H1 (cell line): Measurements from ENCODE around the gene TMEM250. TPM values are rescaled to one million over a fixed set of nuclear protein-coding genes. Genes with fewer than 3 reads are reported as not detected.
A peak's percentile ranks its signal among the peaks of the same experiment; 100 is the strongest.

Source experiments
- CTCF ChIA-PET: fragments of 300-600 bp; sonication (Branson Sonifier 250); formaldehyde crosslinking; loops from one replicate; lab custom pipeline; 2021; ENCODE audit not compliant: partially characterized antibody; lab: Charles Lee
- POLR2A ChIA-PET: fragments of 300-600 bp; sonication (Branson Sonifier 250); formaldehyde crosslinking; loops from one replicate; lab custom pipeline; 2021; ENCODE audit warnings: inconsistent platforms; ENCODE audit not compliant: partially characterized antibody; lab: Charles Lee
- DNase-seq, 2 experiments: peaks; one replicate each; pipeline versions ENCODE4 v3.0.0 to v3.0.0-alpha.2; 2010 to 2022; ENCODE audit warnings: low spot score in 2 of 2, low read depth in 1 of 2, mixed read lengths in 1 of 2
- FAIRE-seq: peaks from 2 replicates; lab custom pipeline; 2011; peaks lifted over from hg19 to GRCh38; lab: Jason Lieb, UNC
- H2AFZ ChIP-seq: 2 replicates; pipeline ENCODE4 v1.8.1; 2012; ENCODE audit warnings: low read length, inconsistent platforms
- H2AK5ac ChIP-seq: 2 replicates; pipeline ENCODE4 v1.6.1; 2013; ENCODE audit warnings: low read depth, low read length
- H2BK120ac ChIP-seq: replicated peaks from 2 replicates; pipeline ENCODE3; 2013; ENCODE audit warnings: low read depth, low read length, inconsistent platforms
- H2BK12ac ChIP-seq: 2 replicates; pipeline ENCODE4 v1.6.1; 2013; ENCODE audit warnings: low read depth, low read length
- H2BK15ac ChIP-seq: 2 replicates; pipeline ENCODE4 v1.6.1; 2013; ENCODE audit warnings: low read length
- H2BK20ac ChIP-seq: 2 replicates; pipeline ENCODE4 v1.6.1; 2013; ENCODE audit warnings: low read length
- H2BK5ac ChIP-seq: 2 replicates; pipeline ENCODE4 v1.6.1; 2013; ENCODE audit warnings: low read depth, low read length
- H3K14ac ChIP-seq: 2 replicates; pipeline ENCODE4 v1.6.1; 2013; ENCODE audit warnings: inconsistent platforms; ENCODE audit not compliant: insufficient read length
- H3K18ac ChIP-seq: 2 replicates; pipeline ENCODE4 v1.6.1; 2013; ENCODE audit warnings: low read length; ENCODE audit errors: extremely low read depth
- H3K23ac ChIP-seq: 2 replicates; pipeline ENCODE4 v1.6.1; 2013; ENCODE audit warnings: inconsistent platforms; ENCODE audit not compliant: insufficient read length
- H3K23me2 ChIP-seq: 2 replicates; pipeline ENCODE4 v1.6.1; 2013; ENCODE audit warnings: low read depth, low read length
- H3K27ac ChIP-seq: 2 replicates; pipeline ENCODE4 v1.6.1; 2011; ENCODE audit warnings: low read depth, low read length, inconsistent platforms
- H3K27me3 ChIP-seq, 4 experiments: replicated peaks in 1 of 4; 1 replicate in 1 of 4; 2 replicates in 3 of 4; pipeline versions ENCODE4 v1.6.1 to v1.8.1; 2011 to 2013; ENCODE audit warnings: low read length in 3 of 4, mild to moderate bottlenecking in 3 of 4, inconsistent platforms in 2 of 4, mixed read lengths in 2 of 4, moderate library complexity in 1 of 4; ENCODE audit not compliant: control insufficient read depth in 3 of 4, insufficient read depth in 3 of 4; ENCODE audit errors: extremely low read depth in 1 of 4
- H3K36me3 ChIP-seq, 4 experiments: 2 replicates each; pipeline versions ENCODE4 v1.6.1 to v1.8.1; 2011 to 2013; ENCODE audit warnings: mild to moderate bottlenecking in 4 of 4, low read length in 3 of 4, moderate library complexity in 2 of 4, control low read depth in 1 of 4, inconsistent platforms in 1 of 4; ENCODE audit not compliant: insufficient read depth in 4 of 4, control insufficient read depth in 2 of 4
- H3K4ac ChIP-seq: replicated peaks from 2 replicates; pipeline ENCODE3; 2013; ENCODE audit warnings: low read length, low read depth, mixed read lengths, inconsistent platforms; ENCODE audit not compliant: insufficient read length
- H3K4me1 ChIP-seq, 4 experiments: replicated peaks in 1 of 4; 1 replicate in 1 of 4; 2 replicates in 3 of 4; pipeline versions ENCODE4 v1.6.1 to v1.8.1; 2011 to 2013; ENCODE audit warnings: low read length in 3 of 4, inconsistent platforms in 2 of 4, mixed read lengths in 1 of 4; ENCODE audit not compliant: insufficient read depth in 4 of 4, control insufficient read depth in 3 of 4
- H3K4me2 ChIP-seq, 2 experiments: 2 replicates each; pipeline versions ENCODE4 v1.6.1 to v1.8.1; 2011 to 2013; ENCODE audit warnings: low read depth in 2 of 2, low read length in 2 of 2, control low read depth in 1 of 2, inconsistent platforms in 1 of 2, mild to moderate bottlenecking in 1 of 2; ENCODE audit not compliant: insufficient read depth in 1 of 2
- H3K4me3 ChIP-seq, 4 experiments: fragments of 200-600, 300-600 bp in 1 of 4; sonication (generic), shearing (Covaris generic), sonication (Bioruptor Twin) in 1 of 4; 2 replicates each; pipeline versions ENCODE4 v1.5.1 to v1.8.1; 2011 to 2016; ENCODE audit warnings: low read length in 4 of 4, low read depth in 3 of 4, control low read depth in 2 of 4, inconsistent platforms in 2 of 4, mild to moderate bottlenecking in 2 of 4, mixed read lengths in 1 of 4, moderate library complexity in 1 of 4; ENCODE audit not compliant: insufficient read depth in 2 of 4; ENCODE audit errors: extremely low read depth in 1 of 4
- H3K56ac ChIP-seq: replicated peaks from 2 replicates; pipeline ENCODE3; 2013; ENCODE audit warnings: low read depth, mild to moderate bottlenecking, mixed read lengths, low read length, inconsistent platforms; ENCODE audit not compliant: insufficient read length
- H3K79me1 ChIP-seq: 2 replicates; pipeline ENCODE4 v1.6.1; 2013; ENCODE audit warnings: low read depth, low read length, control low read depth
- H3K79me2 ChIP-seq, 2 experiments: 2 replicates each; pipeline versions ENCODE4 v1.6.1 to v1.8.1; 2012 to 2013; ENCODE audit warnings: low read length in 2 of 2, mild to moderate bottlenecking in 2 of 2, inconsistent platforms in 1 of 2; ENCODE audit not compliant: insufficient read depth in 2 of 2, control insufficient read depth in 1 of 2
- H3K9ac ChIP-seq, 4 experiments: replicated peaks in 1 of 4; 1 replicate in 1 of 4; 2 replicates in 3 of 4; pipeline versions ENCODE4 v1.6.1 to v1.8.1; 2011 to 2013; ENCODE audit warnings: low read depth in 3 of 4, low read length in 3 of 4, control low read depth in 2 of 4, mild to moderate bottlenecking in 2 of 4, moderate library complexity in 2 of 4, inconsistent platforms in 1 of 4; ENCODE audit errors: extremely low read depth in 1 of 4
- H3K9me3 ChIP-seq, 2 experiments: 2 replicates each; pipeline versions ENCODE4 v1.6.1 to v1.8.1; 2012 to 2013; ENCODE audit warnings: mild to moderate bottlenecking in 2 of 2, moderate library complexity in 2 of 2, control low read depth in 1 of 2, inconsistent platforms in 1 of 2, low read depth in 1 of 2, low read length in 1 of 2, mixed read lengths in 1 of 2; ENCODE audit not compliant: insufficient read depth in 2 of 2
- H4K20me1 ChIP-seq, 2 experiments: replicated peaks in 1 of 2; 2 replicates each; pipeline versions ENCODE3 to v1.8.1; 2011 to 2013; ENCODE audit warnings: inconsistent platforms in 2 of 2, low read length in 2 of 2, mild to moderate bottlenecking in 1 of 2; ENCODE audit not compliant: insufficient read depth in 2 of 2, control insufficient read depth in 1 of 2
- H4K5ac ChIP-seq: 2 replicates; pipeline ENCODE4 v1.6.1; 2013; ENCODE audit warnings: low read length, low read depth, mixed read lengths, inconsistent platforms; ENCODE audit not compliant: insufficient read length
- H4K8ac ChIP-seq: 2 replicates; pipeline ENCODE4 v1.8.0; 2013; ENCODE audit warnings: mild to moderate bottlenecking, moderate library complexity, low read length, inconsistent platforms; ENCODE audit not compliant: insufficient read depth; ENCODE audit errors: extremely low read depth
- H4K91ac ChIP-seq: replicated peaks from 2 replicates; pipeline ENCODE3; 2013; ENCODE audit warnings: low read length, mixed read lengths, inconsistent platforms; ENCODE audit not compliant: insufficient read length
- BRCA1 ChIP-seq: IDR thresholded peaks from 2 replicates; pipeline ENCODE4 v1.6.1; 2012; ENCODE audit warnings: low read depth, low read length, improper control_type of control experiment
- CBX5 ChIP-seq: fragments of 300-800, 300-1000 bp; sonication (generic); IDR thresholded peaks from 2 replicates; pipeline ENCODE4 v1.7.1; 2016; ENCODE audit warnings: antibody characterized with exemption, low read length, low read depth
- CBX8 ChIP-seq: fragments of 300-800, 300-1000 bp; sonication (generic); IDR thresholded peaks from 2 replicates; pipeline ENCODE4 v1.7.1; 2016; ENCODE audit warnings: low read depth, low read length, borderline replicate concordance
- CTCF ChIP-seq, 3 experiments: IDR thresholded peaks; 1 replicate in 2 of 3; 2 replicates in 1 of 3; pipeline versions ENCODE4 v1.5.1 to v1.6.1; 2011; ENCODE audit warnings: low read length in 3 of 3, mild to moderate bottlenecking in 3 of 3, inconsistent platforms in 2 of 3, low read depth in 1 of 3, moderate library complexity in 1 of 3; ENCODE audit not compliant: insufficient read depth in 1 of 3; ENCODE audit errors: control extremely low read depth in 1 of 3
- FOSL1 ChIP-seq: IDR thresholded peaks from 2 replicates; pipeline ENCODE4 v1.6.1; 2011; ENCODE audit warnings: mild to moderate bottlenecking, low read depth, low read length, moderate library complexity; ENCODE audit not compliant: insufficient read depth
- KDM1A ChIP-seq: fragments of 200-600, 300-600 bp; sonication (generic); IDR thresholded peaks from 2 replicates; pipeline ENCODE4 v1.7.1; 2016; ENCODE audit warnings: mild to moderate bottlenecking, low read length, borderline replicate concordance
- PHF8 ChIP-seq: fragments of 200-600 bp; sonication (generic); conservative IDR thresholded peaks from 2 replicates; pipeline ENCODE4 v1.7.1; 2012; ENCODE audit warnings: low read depth, mild to moderate bottlenecking, inconsistent platforms, low read length, moderate library complexity
- POLR2A ChIP-seq, 2 experiments: IDR thresholded peaks; 1 replicate in 1 of 2; 2 replicates in 1 of 2; pipeline ENCODE4 v1.6.1; 2011; ENCODE audit warnings: low read depth in 2 of 2, low read length in 2 of 2, mild to moderate bottlenecking in 2 of 2; ENCODE audit errors: control extremely low read depth in 1 of 2
- RFX5 ChIP-seq: IDR thresholded peaks from 2 replicates; pipeline ENCODE4 v1.6.1; 2011; ENCODE audit warnings: low read depth, low read length, improper control_type of control experiment, borderline replicate concordance
- RNF2 ChIP-seq: fragments of 200-900, 300-1000 bp; sonication (generic); IDR thresholded peaks from 2 replicates; pipeline ENCODE4 v1.7.1; 2016; ENCODE audit warnings: borderline replicate concordance, low read depth, mild to moderate bottlenecking, antibody characterized with exemption, low read length; ENCODE audit not compliant: poor library complexity, severe bottlenecking; ENCODE audit errors: missing control alignments
- SIRT6 ChIP-seq: IDR thresholded peaks from one replicate; pipeline ENCODE4 v1.7.1; 2012; ENCODE audit warnings: low read length, inconsistent platforms
- WGBS, 2 experiments: shearing (Covaris generic) in 1 of 2; methylation state at CpG; one replicate each; pipeline versions ENCODE4 v1.1.6 to v1.1.7; 2013 to 2015; ENCODE audit warnings: low lambda C conversion rate in 2 of 2, mixed read lengths in 2 of 2, inconsistent platforms in 1 of 2, low coverage in 1 of 2, missing lambda C conversion rate in 1 of 2; ENCODE audit not compliant: insufficient replicate concordance in 2 of 2, insufficient coverage in 1 of 2, insufficient read length in 1 of 2; ENCODE audit errors: extremely low coverage in 1 of 2, missing lambda C conversion rate in 1 of 2; 5-methylcytosine and 5-hydroxymethylcytosine counted together
- polyA plus RNA-seq, 7 experiments: library from polyadenylated mRNA; depleted of rRNA in 3 of 7; stranded (reverse) in 5 of 7; unstranded in 2 of 7; fragments of >200 nt in 5 of 7; fragments of 200-250 nt in 2 of 7; gene quantifications; 1 replicate in 5 of 7; 2 replicates in 1 of 7; 4 replicates in 1 of 7; pipeline versions ENCODE4 v1.2.1 to v1.2.3, GENCODE V29; 2011 to 2013; ENCODE audit warnings: missing spikeins in 2 of 7, mixed read lengths in 2 of 7
- total RNA-seq: library from RNA; stranded (reverse); fragmentation: NEBNext Ultra II Directional; extraction: Animal tissue kit (Norgen Biotek cat#: 25700); gene quantifications from 2 replicates; pipeline ENCODE4 v1.2.1, GENCODE V29; 2021

TMEM250 gene
- total and polyA plus RNA-seq, 2 of the 8 experiments (the other 6 are each of a cell fraction or from before 2014, with no cell fraction given): 22.3 to 34.9 TPM

DNA sequence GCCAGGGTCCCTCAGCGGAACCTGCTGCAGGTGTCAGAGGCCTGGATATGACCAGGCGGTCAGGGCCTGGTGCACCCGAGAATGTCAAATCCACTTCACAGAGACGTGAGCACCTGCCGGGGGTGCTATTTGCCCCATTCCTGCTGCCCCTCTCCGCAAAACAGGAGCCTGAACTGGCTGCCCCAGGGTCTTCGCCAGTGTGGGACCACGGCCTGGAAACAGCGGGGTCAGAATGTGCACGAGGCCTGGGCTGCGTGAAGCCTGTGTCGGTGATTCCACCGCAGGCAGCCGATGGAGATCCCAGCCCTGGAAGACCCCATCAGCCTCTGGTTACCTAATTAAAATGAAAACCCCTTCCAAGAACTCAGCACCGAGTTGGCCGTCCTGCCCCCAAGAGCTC, 41.2 kb upstream of the TMEM250 start:
- Histone ChIP-seq H3K56ac (no peak overlapping the region), H4K5ac (no peak overlapping the region), H3K79me2 (no peaks in the 10 kb centered on the region), H2AK5ac (no peak overlapping the region), H3K4ac (no peak overlapping the region), H3K14ac (no peak overlapping the region), H2BK5ac (no peak overlapping the region), H3K18ac (peak overlapping the region; percentile 38; the same call in 1 of the 2 replicates), H3K36me3 (no peaks in the 10 kb centered on the region), H3K9ac (no peak overlapping the region), H2BK20ac (no peak overlapping the region), H2AFZ (no peak overlapping the region), H2BK120ac (no peak overlapping the region), H3K27me3 (no peaks in the 10 kb centered on the region), H3K9me3 (no peaks in the 10 kb centered on the region), H4K91ac (no peak overlapping the region), H3K4me1 (peaks cover 0 to 9% (median 4%) of the 10 kb centered on the region in 4 experiments; a peak in 2 of 7 replicates), H2BK15ac (no peak overlapping the region), H3K79me1 (no peaks in the 10 kb centered on the region), H3K4me3 (no peak overlapping the region), H3K23me2 (no peaks in the 10 kb centered on the region), H4K8ac (no peak overlapping the region; the same call in 1 of the 2 replicates), H3K4me2 (no peak overlapping the region), H3K27ac (no peak overlapping the region), H2BK12ac (no peak overlapping the region), H4K20me1 (no peaks in the 10 kb centered on the region), H3K23ac (no peak overlapping the region)
- FAIRE-seq (no peak), DNase-seq (peak in 1 of 2 experiments; percentile 36)
- POLR2A ChIA-PET: interaction anchor here (0.6 to 1.4 kb wide), 2 partner anchors 45 to 53 kb away, joined by 3 read pairs; no protein-coding TSS in a partner anchor
- CTCF ChIA-PET: interaction anchor here (0.9 to 3.4 kb wide), 12 partner anchors 9 to 123 kb away, joined by 3 to 13 read pairs (median 4); no protein-coding TSS in a partner anchor
- WGBS, 2 experiments: 90% methylated on average over 13 of the region's 16 CpGs; no CpG with 5 or more reads in 1 of the 2 experiments
- TF ChIP-seq POLR2A (IDR thresholded peaks at IDR 0.05; ENCODE audit: control extremely low read depth in 1 of 2, low read depth in 2 of 2, low read length in 2 of 2): no peak
- no peak for TF ChIP-seq SIRT6
- no peak for TF ChIP-seq PHF8
- no peak for TF ChIP-seq CBX8
- no peak for TF ChIP-seq FOSL1
- TF ChIP-seq KDM1A: no peak
- TF ChIP-seq BRCA1: no peak
- TF ChIP-seq CBX5: no peak
- TF ChIP-seq CTCF (IDR thresholded peaks at IDR 0.05; ENCODE audit: control extremely low read depth in 1 of 3, insufficient read depth in 1 of 3, low read depth in 1 of 3, low read length in 3 of 3): no peak
- no peak for TF ChIP-seq RFX5
- TF ChIP-seq RNF2: no peak
